ENCODE results near the gene PRSS36.
"Not testable (repeated sequence)": the region's sequence is repeated elsewhere in the genome, so short reads cannot be mapped to it uniquely, and the experiment has no call there.

Gene PRSS36

GRCh38 chr16:31142109-31143010 lies 7.5 kb downstream of the PRSS36 start:
- peak; percentile 96 to 99 (median 98) for DNase-seq (ENCODE audit: low read depth in 3 of 3)

- DNase-seq (ENCODE audit: low read depth in 3 of 3), result no peak
These were observed 8.3 kb downstream of the PRSS36 start for GRCh38 chr16:31141489-31142108.

- DNase-seq (ENCODE audit: low read depth in 3 of 3), result not testable (repeated sequence)
These were observed 8.8 kb downstream of the PRSS36 start for GRCh38 chr16:31141071-31141469.

GRCh38 chr16:31138621-31139578 lies 11.0 kb downstream of the PRSS36 start:
- DNase-seq (ENCODE audit: low read depth in 3 of 3), result no peak

GRCh38 chr16:31136822-31137499 lies 12.9 kb downstream of the PRSS36 start:
- DNase-seq (ENCODE audit: low read depth in 3 of 3), result not testable (repeated sequence)

GRCh38 chr16:31136287-31136662 lies 13.6 kb downstream of the PRSS36 start:
- no peak for DNase-seq (ENCODE audit: low read depth in 3 of 3)

- no peak for DNase-seq (ENCODE audit: low read depth in 3 of 3)
These were observed 14.2 kb downstream of the PRSS36 start, which contains the start of gene PRSS8 for GRCh38 chr16:31135535-31136286. TSS of gene PRSS8 (minus strand) at chr16:31135727. CDS start at chr16:31135498, 229 bp downstream.

- no peak for DNase-seq (ENCODE audit: low read depth in 3 of 3)
These were observed 15.0 kb downstream of the PRSS36 start for GRCh38 chr16:31134625-31135534.

- DNase-seq (ENCODE audit: low read depth in 3 of 3), result no peak
These were observed 15.7 kb downstream of the PRSS36 start for GRCh38 chr16:31134091-31134571.

GRCh38 chr16:31133046-31133501 lies 16.8 kb downstream of the PRSS36 start:
- DNase-seq (ENCODE audit: low read depth in 3 of 3), result no peak

GRCh38 chr16:31132303-31132979 lies 17.4 kb downstream of the PRSS36 start:
- DNase-seq (ENCODE audit: low read depth in 3 of 3), result no peak

GRCh38 chr16:31131841-31132271 lies 18.0 kb downstream of the PRSS36 start:
- DNase-seq (ENCODE audit: low read depth in 3 of 3), result no peak

- no peak for DNase-seq (ENCODE audit: low read depth in 3 of 3)
These were observed 18.4 kb downstream of the PRSS36 start for GRCh38 chr16:31131416-31131815.

GRCh38 chr16:31130899-31131298 lies 19.0 kb downstream of the PRSS36 start:
- DNase-seq (ENCODE audit: low read depth in 3 of 3), result no peak

GRCh38 chr16:31130336-31130891 lies 19.5 kb downstream of the PRSS36 start:
- DNase-seq (ENCODE audit: low read depth in 3 of 3), result no peak

GRCh38 chr16:31129568-31130335 lies 20.1 kb downstream of the PRSS36 start:
- DNase-seq (ENCODE audit: low read depth in 3 of 3), result no peak
